Heart left ventricle (tissue), 16 donors: ENCODE measurements around the gene ARHGEF12. TPM values are rescaled to one million over a fixed set of nuclear protein-coding genes. Genes with fewer than 3 reads are reported as not detected.

Experiments
- ATAC-seq, 4 donors: fragments of 200-7000 bp; cut with Tn5 transposase; one replicate each; pipeline ENCODE4 v1.9.1; 2020 to 2022; ENCODE audit warnings: moderate library complexity in 4 of 4, mild to moderate bottlenecking in 3 of 4, moderate number of reproducible peaks in 1 of 4
- DNase-seq, 5 donors: peaks; one replicate each; pipeline ENCODE4 v3.0.0-alpha.2; 2020
- H3K27ac ChIP-seq, 12 donors: fragments of 200-600 bp; sonication (generic) in 4 of 12; one replicate each; pipeline versions ENCODE4 v1.5.0 to v1.8.0; 2016 to 2022; ENCODE audit warnings: mild to moderate bottlenecking in 2 of 12
- H3K27me3 ChIP-seq, 9 donors: fragments of 200-600 bp; sonication (generic) in 2 of 9; one replicate each; pipeline versions ENCODE4 v1.5.1 to v1.8.0; 2016 to 2022; ENCODE audit warnings: mild to moderate bottlenecking in 3 of 9
- H3K36me3 ChIP-seq, 9 donors: fragments of 200-600 bp; sonication (generic) in 2 of 9; one replicate each; pipeline versions ENCODE4 v1.5.0 to v1.8.0; 2018 to 2022; ENCODE audit warnings: mild to moderate bottlenecking in 2 of 9
- H3K4me1 ChIP-seq, 12 donors: fragments of 200-600 bp; sonication (generic) in 4 of 12; one replicate each; pipeline versions ENCODE4 v1.5.0 to v1.8.0; 2016 to 2022; ENCODE audit warnings: mild to moderate bottlenecking in 3 of 12
- H3K4me3 ChIP-seq, 12 donors: fragments of 200-600 bp; sonication (generic) in 4 of 12; one replicate each; pipeline versions ENCODE4 v1.5.0 to v1.8.0; 2017 to 2022; ENCODE audit warnings: mild to moderate bottlenecking in 9 of 12, moderate library complexity in 4 of 12
- H3K9me3 ChIP-seq, 12 donors: fragments of 200-600 bp; sonication (generic) in 4 of 12; one replicate each; pipeline versions ENCODE4 v1.5.0 to v1.8.0; 2016 to 2022; ENCODE audit warnings: mild to moderate bottlenecking in 1 of 12
- CTCF ChIP-seq, 12 donors: fragments of 200-600 bp; sonication (generic) in 4 of 12; IDR thresholded peaks; one replicate each; pipeline versions ENCODE4 v1.5.0 to v1.8.0; 2018 to 2022; ENCODE audit warnings: antibody characterized with exemption in 12 of 12, mild to moderate bottlenecking in 5 of 12
- POLR2A ChIP-seq, 2 donors: fragments of 450-650 bp; IDR thresholded peaks; one replicate each; pipeline ENCODE4 v1.6.1; 2017; ENCODE audit warnings: antibody characterized with exemption in 2 of 2, mild to moderate bottlenecking in 2 of 2, moderate library complexity in 2 of 2
- WGBS, 4 donors: extraction: QIAGEN DNeasy Blood & Tissue Kit in 2 of 4; methylation state at CpG; one replicate each; pipeline versions ENCODE4 v1.1.5 to v1.1.7; 2013 to 2018; 5-methylcytosine and 5-hydroxymethylcytosine counted together
- intact Hi-C, 10 donors: fragments of 100-400 bp; cut with DNase I; formaldehyde crosslinking; loops; one replicate each; pipeline versions ENCODE4 v1.11.1 to v1.14.2; 2022
- long read RNA-seq, 3 donors: library from polyadenylated mRNA; unstranded; transcript quantifications; one replicate each; pipeline ENCODE4 v2.0.0, GENCODE V29; 2020 to 2021
- polyA plus RNA-seq, 2 donors: library from polyadenylated mRNA; stranded (reverse); fragments of 200-250 nt; gene quantifications; one replicate each; pipeline ENCODE4 v1.2.3, GENCODE V29; 2013
- total RNA-seq, 9 donors: library from RNA; depleted of rRNA in 2 of 9; stranded (reverse); fragments of >200 nt in 2 of 9; fragmentation: NEBNext Ultra II Directional in 3 of 9; extraction: Animal tissue kit (Norgen Biotek cat#: 25700) in 3 of 9; gene quantifications; one replicate each; pipeline versions ENCODE4 v1.1.0 to v1.2.4, GENCODE V29; 2016 to 2023
- donor health status: ischemic (EF 13 %, LVEDD 7.1; RV severe dilation, severe dysfunction).
- donor health status: healthy with polysubstance abuse.
- donor health status: DM: no; HTN: yes; CAD: no.
- donor health status: DM: no; HTN: no; CAD: no.
- donor health status: ischemic (EF 25% LVEDD 6.9; RV normal size, moderate dysfunction).
- donor health status: ischemic (EF 25% LVEDD 5.7; RV mildly dilated, moderate dysfunction).
- donor health status: healthy.
- donor health status: DM: yes; HTN: yes; CAD: no.
- donor health status: ischemic (EF 35%, LVEDD 5.7; RV mildly dilated, moderate dysfunction).
- donor health status: nonischemic (EF 11% LVEDD 7.7; RV severe dilation, severe dysfunction).
- donor health status: DM: yes; HTN: yes; CAD: no.
- donor health status: PGD.
- donor health status: ischemic (EF 29% LVEDD 5.4; RV normal size, mild dysfunction).
- donor health status: nonischemic (EF 23%, LVEDD 6.1; RV moderate dilation, normal function).

The ARHGEF12 gene, protein sequence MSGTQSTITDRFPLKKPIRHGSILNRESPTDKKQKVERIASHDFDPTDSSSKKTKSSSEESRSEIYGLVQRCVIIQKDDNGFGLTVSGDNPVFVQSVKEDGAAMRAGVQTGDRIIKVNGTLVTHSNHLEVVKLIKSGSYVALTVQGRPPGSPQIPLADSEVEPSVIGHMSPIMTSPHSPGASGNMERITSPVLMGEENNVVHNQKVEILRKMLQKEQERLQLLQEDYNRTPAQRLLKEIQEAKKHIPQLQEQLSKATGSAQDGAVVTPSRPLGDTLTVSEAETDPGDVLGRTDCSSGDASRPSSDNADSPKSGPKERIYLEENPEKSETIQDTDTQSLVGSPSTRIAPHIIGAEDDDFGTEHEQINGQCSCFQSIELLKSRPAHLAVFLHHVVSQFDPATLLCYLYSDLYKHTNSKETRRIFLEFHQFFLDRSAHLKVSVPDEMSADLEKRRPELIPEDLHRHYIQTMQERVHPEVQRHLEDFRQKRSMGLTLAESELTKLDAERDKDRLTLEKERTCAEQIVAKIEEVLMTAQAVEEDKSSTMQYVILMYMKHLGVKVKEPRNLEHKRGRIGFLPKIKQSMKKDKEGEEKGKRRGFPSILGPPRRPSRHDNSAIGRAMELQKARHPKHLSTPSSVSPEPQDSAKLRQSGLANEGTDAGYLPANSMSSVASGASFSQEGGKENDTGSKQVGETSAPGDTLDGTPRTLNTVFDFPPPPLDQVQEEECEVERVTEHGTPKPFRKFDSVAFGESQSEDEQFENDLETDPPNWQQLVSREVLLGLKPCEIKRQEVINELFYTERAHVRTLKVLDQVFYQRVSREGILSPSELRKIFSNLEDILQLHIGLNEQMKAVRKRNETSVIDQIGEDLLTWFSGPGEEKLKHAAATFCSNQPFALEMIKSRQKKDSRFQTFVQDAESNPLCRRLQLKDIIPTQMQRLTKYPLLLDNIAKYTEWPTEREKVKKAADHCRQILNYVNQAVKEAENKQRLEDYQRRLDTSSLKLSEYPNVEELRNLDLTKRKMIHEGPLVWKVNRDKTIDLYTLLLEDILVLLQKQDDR (N-terminal part only)
- 100 to 1,000 TPM in 7 of 9 donors, 10 to 100 TPM in 2; 79.3 to 140 (median 114) TPM for total RNA-seq
- 10 to 100 TPM; 22.0 to 52.2 TPM for polyA plus RNA-seq
- long read RNA-seq, donor 1, partial matches to known transcripts, result 8 of 23 reads
- long read RNA-seq, donor 1, other reads (novel, unspliced or antisense), result 15 of 23 reads
- long read RNA-seq, donor 2, partial matches to known transcripts, result 11 of 22 reads
- long read RNA-seq, donor 2, other reads (novel, unspliced or antisense), result 11 of 22 reads
- long read RNA-seq, donor 3, full-length matches to known transcripts, result 1 of 30 reads
- long read RNA-seq, donor 3, partial matches to known transcripts, result 4 of 30 reads
- long read RNA-seq, donor 3, other reads (novel, unspliced or antisense), result 25 of 30 reads

GRCh38 chr11:120335908-120336640, at the start of gene ARHGEF12:
Gene ARHGEF12, plus strand, starts transcription at chr11:120336413. Its CDS starts 831 bp downstream, at chr11:120337244.
- H3K4me1 ChIP-seq, result peaks cover 0 to 67% (median 45%) of the 10 kb centered on the region in 12 donors
- H3K27me3 ChIP-seq, result peaks cover 0 to 50% (median 0%) of the 10 kb centered on the region in 9 donors
- intact Hi-C loops, result loop anchor here (1.0 to 10.0 kb wide), 11 partner anchors 41 to 859 kb away; no protein-coding TSS in a partner anchor

GRCh38 chr11:120288021-120288420, 48.2 kb upstream of the ARHGEF12 start:
- no peak overlapping the region for H3K27ac ChIP-seq
- no peaks in the 10 kb centered on the region for H3K36me3 ChIP-seq
- no peak overlapping the region for H3K4me3 ChIP-seq
- DNase-seq, result no peak
- TF ChIP-seq POLR2A (IDR thresholded peaks at IDR 0.05), result no peak
- no peak for TF ChIP-seq CTCF (IDR thresholded peaks at IDR 0.05)
- no peak for ATAC-seq
- H3K9me3 ChIP-seq, result no peaks in the 10 kb centered on the region
- intact Hi-C loops, result loop anchor here in 1 of 10 donors (5.0 kb wide), 1 partner anchor 36 kb away; no protein-coding TSS in a partner anchor
- H3K27me3 ChIP-seq, result peaks cover 0 to 13% (median 3%) of the 10 kb centered on the region in 9 donors
- no peaks in the 10 kb centered on the region for H3K4me1 ChIP-seq
- 94 to 97% (median 94%) methylated on average over 2 of the region's 2 CpGs for WGBS, 4 donors

More at GRCh38 chr11:120335908-120336640, at the start of gene ARHGEF12:
- DNase-seq, result peak; percentile 98
- ATAC-seq, result peak; percentile 34 to 86 (median 74)
- H3K36me3 ChIP-seq, result peaks cover 0 to 4% (median 0%) of the 10 kb centered on the region in 9 donors
- peak within 1 kb of the TSS; percentile 59 to 99 (median 90) for H3K4me3 ChIP-seq
- H3K27ac ChIP-seq, result peak within 1 kb of the TSS; percentile 91 to 100 (median 98)
- 0% methylated on average over 8 to 92 of the region's 92 CpGs for WGBS, 4 donors
- TF ChIP-seq POLR2A (IDR thresholded peaks at IDR 0.05) (peak in 1 of 2 donors; percentile 64), CTCF (IDR thresholded peaks at IDR 0.05) (peak in 9 of 12 donors; percentile 5 to 66 (median 34))
- H3K9me3 ChIP-seq, result no peaks in the 10 kb centered on the region

DNA sequence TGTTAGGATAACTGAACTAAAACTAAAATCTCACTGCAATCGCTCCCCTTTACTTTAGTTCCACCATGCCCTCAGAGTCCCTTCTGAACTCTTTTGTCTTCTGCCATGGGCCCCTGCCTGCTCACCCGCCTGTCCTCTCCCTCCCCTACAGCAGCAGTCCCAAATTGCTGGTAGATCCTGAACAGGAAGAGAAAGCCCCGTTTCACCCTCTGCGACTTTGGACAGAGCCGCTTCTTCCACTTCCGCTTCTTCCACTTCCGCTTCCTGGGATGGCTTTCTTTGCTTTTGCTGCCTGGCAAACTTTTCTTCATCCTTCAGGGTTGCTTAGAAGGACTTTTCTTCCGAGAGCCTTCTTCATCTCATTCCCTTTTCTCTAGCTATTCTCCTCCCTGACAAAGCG, 46.8 kb upstream of the ARHGEF12 start:
- H3K36me3 ChIP-seq, result no peaks in the 10 kb centered on the region
- 70 to 76% (median 73%) methylated on average over 9 of the region's 9 CpGs for WGBS, 4 donors
- peaks cover 0 to 24% (median 8%) of the 10 kb centered on the region in 9 donors for H3K27me3 ChIP-seq
- no peak overlapping the region for H3K4me3 ChIP-seq
- TF ChIP-seq POLR2A (IDR thresholded peaks at IDR 0.05) (no peak), CTCF (IDR thresholded peaks at IDR 0.05) (no peak)
- ATAC-seq, result no peak
- DNase-seq, result no peak
- intact Hi-C loops, result loop anchor here in 1 of 10 donors (5.0 kb wide), 1 partner anchor 37 kb away; no protein-coding TSS in a partner anchor
- H3K4me1 ChIP-seq, result no peaks in the 10 kb centered on the region
- no peak overlapping the region for H3K27ac ChIP-seq
- no peaks in the 10 kb centered on the region for H3K9me3 ChIP-seq
